ENCODE results near the gene PTPRB. TPM values are rescaled to one million over a fixed set of nuclear protein-coding genes. Genes with fewer than 3 reads are reported as not detected.

Gene PTPRB
- total RNA-seq, 6 donors from 2014 or later: 68.8 to 113 (median 80.8) TPM

- TF ChIP-seq EP300 (IDR thresholded peaks at IDR 0.05) (peak in 1 of 4 donors; percentile 59), POLR2AphosphoS5 (IDR thresholded peaks at IDR 0.05) (no peak)
- 50 to 56% methylated on average over 3 of the region's 3 CpGs for WGBS, 2 donors
- no peaks in the 10 kb centered on the region for H3K9me3 ChIP-seq
- no peaks in the 10 kb centered on the region for H3K36me3 ChIP-seq
- no peak for ATAC-seq (ENCODE audit: low FRiP score in 2 of 2)
- no peaks in the 10 kb centered on the region for H3K4me1 ChIP-seq
- no peak overlapping the region for H3K27ac ChIP-seq
- H3K4me3 ChIP-seq: no peak overlapping the region
- H3K27me3 ChIP-seq: no peaks in the 10 kb centered on the region
- no peak for DNase-seq
Measured at GRCh38 chr12:70670948-70671347, 33.7 kb upstream of the PTPRB start.

GRCh38 chr12:70667253-70667652 lies 30.0 kb upstream of the PTPRB start:
- no peak for DNase-seq
- H3K9me3 ChIP-seq: no peaks in the 10 kb centered on the region
- no peak overlapping the region for H3K4me3 ChIP-seq
- H3K27me3 ChIP-seq: no peaks in the 10 kb centered on the region
- H3K4me1 ChIP-seq: no peaks in the 10 kb centered on the region
- WGBS, 2 donors: 82 to 93% methylated on average over 2 of the region's 2 CpGs
- H3K27ac ChIP-seq: no peak overlapping the region
- ATAC-seq (ENCODE audit: low FRiP score in 2 of 2): no peak
- TF ChIP-seq POLR2A (IDR thresholded peaks at IDR 0.05) (no peak), CTCF (IDR thresholded peaks at IDR 0.05) (no peak), POLR2AphosphoS5 (IDR thresholded peaks at IDR 0.05) (no peak), EP300 (IDR thresholded peaks at IDR 0.05) (no peak)
- H3K36me3 ChIP-seq: no peaks in the 10 kb centered on the region

GRCh38 chr12:70666364-70666763 lies 29.1 kb upstream of the PTPRB start:
- H3K4me1 ChIP-seq: peaks cover 0 to 2% (median 0%) of the 10 kb centered on the region in 4 donors
- no peaks in the 10 kb centered on the region for H3K9me3 ChIP-seq
- no peak for TF ChIP-seq EP300 (IDR thresholded peaks at IDR 0.05)
- H3K27me3 ChIP-seq: no peaks in the 10 kb centered on the region
- H3K27ac ChIP-seq: no peak overlapping the region
- DNase-seq (no peak), ATAC-seq (ENCODE audit: low FRiP score in 2 of 2) (no peak)
- H3K4me3 ChIP-seq: no peak overlapping the region
- WGBS, 2 donors: 92 to 100% methylated on average over 1 of the region's 1 CpG
- no peaks in the 10 kb centered on the region for H3K36me3 ChIP-seq

GRCh38 chr12:70664465-70664881 lies 27.2 kb upstream of the PTPRB start:
- H3K4me1 ChIP-seq: peaks cover 0 to 3% (median 0%) of the 10 kb centered on the region in 4 donors
- H3K27me3 ChIP-seq: no peaks in the 10 kb centered on the region
- H3K9me3 ChIP-seq: no peaks in the 10 kb centered on the region
- no peaks in the 10 kb centered on the region for H3K36me3 ChIP-seq
- TF ChIP-seq POLR2A (IDR thresholded peaks at IDR 0.05) (no peak), EP300 (IDR thresholded peaks at IDR 0.05) (no peak)
- 37 to 46% methylated on average over 7 of the region's 7 CpGs for WGBS, 2 donors
- ATAC-seq (ENCODE audit: low FRiP score in 2 of 2): no peak
- DNase-seq: no peak
- H3K4me3 ChIP-seq: no peak overlapping the region
- no peak overlapping the region for H3K27ac ChIP-seq

GRCh38 chr12:70663838-70664237 lies 26.6 kb upstream of the PTPRB start:
- 81 to 88% methylated on average over 1 of the region's 1 CpG for WGBS, 2 donors
- TF ChIP-seq CTCF (IDR thresholded peaks at IDR 0.05): no peak
- TF ChIP-seq EP300 (IDR thresholded peaks at IDR 0.05): no peak
- TF ChIP-seq POLR2A (IDR thresholded peaks at IDR 0.05): no peak
- TF ChIP-seq POLR2AphosphoS5 (IDR thresholded peaks at IDR 0.05): no peak
- ATAC-seq (ENCODE audit: low FRiP score in 2 of 2) (no peak), DNase-seq (no peak)
- Histone ChIP-seq H3K27me3 (no peaks in the 10 kb centered on the region), H3K4me1 (peaks cover 0 to 3% (median 0%) of the 10 kb centered on the region in 4 donors), H3K9me3 (no peaks in the 10 kb centered on the region), H3K4me3 (no peak overlapping the region), H3K27ac (no peak overlapping the region), H3K36me3 (no peaks in the 10 kb centered on the region)

GRCh38 chr12:70661466-70662161 lies 24.4 kb upstream of the PTPRB start:
- ATAC-seq (ENCODE audit: low FRiP score in 2 of 2) (peak in 1 of 2 donors; percentile 73), DNase-seq (no peak)
- Histone ChIP-seq H3K27ac (peak overlapping the region in 1 of 4 donors; percentile 10), H3K4me3 (no peak overlapping the region), H3K27me3 (no peaks in the 10 kb centered on the region), H3K36me3 (no peaks in the 10 kb centered on the region), H3K4me1 (peaks cover 0 to 3% (median 0%) of the 10 kb centered on the region in 4 donors), H3K9me3 (no peaks in the 10 kb centered on the region)
- no peak for TF ChIP-seq POLR2A (IDR thresholded peaks at IDR 0.05)
- no peak for TF ChIP-seq EP300 (IDR thresholded peaks at IDR 0.05)
- no peak for TF ChIP-seq POLR2AphosphoS5 (IDR thresholded peaks at IDR 0.05)
- no peak for TF ChIP-seq CTCF (IDR thresholded peaks at IDR 0.05)
- 61 to 67% methylated on average over 8 of the region's 8 CpGs for WGBS, 2 donors
